SH-SY5Y (cell line): ENCODE data around the gene SLC17A1.

Source experiments
- GATA2 ChIP-seq: IDR thresholded peaks from 2 replicates; pipeline ENCODE4 v1.6.1; 2011; ENCODE audit warnings: mild to moderate bottlenecking, low read depth, low read length
- GATA3 ChIP-seq: IDR thresholded peaks from 2 replicates; pipeline ENCODE4 v1.6.1; 2011; ENCODE audit warnings: low read depth, mild to moderate bottlenecking, low read length, moderate library complexity

DNA sequence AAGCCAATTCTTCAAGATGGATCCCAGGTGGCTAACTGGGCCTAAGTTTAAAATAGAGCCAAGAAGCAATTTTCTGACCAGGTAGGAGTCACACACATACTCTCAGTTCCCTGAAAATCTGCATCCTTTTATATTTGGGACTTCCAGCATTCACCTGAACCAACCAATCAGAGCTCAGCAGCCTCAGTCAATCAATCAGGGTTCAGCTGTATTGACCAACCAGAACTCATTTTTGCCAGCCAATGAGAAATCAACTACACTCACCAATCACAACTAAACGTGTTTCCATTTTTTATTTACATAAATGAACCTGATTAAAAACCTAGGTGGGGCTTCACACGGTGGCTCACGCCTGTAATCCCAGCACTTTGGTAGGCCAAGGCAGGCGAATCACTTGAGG lies 39.8 kb downstream of the SLC17A1 start:
- TF ChIP-seq GATA2 = no peak
- no peak for TF ChIP-seq GATA3
